Lower leg skin (tissue), 3 donors: ENCODE data around the gene PDE4DIP.
"Not testable (repeated sequence)": the region's sequence is repeated elsewhere in the genome, so short reads cannot be mapped to it uniquely, and the experiment has no call there.

Source experiments
- POLR2A ChIP-seq, 2 donors: fragments of 450-650 bp; IDR thresholded peaks; one replicate each; pipeline ENCODE4 v1.6.1; 2016 to 2017; ENCODE audit warnings: antibody characterized with exemption in 2 of 2, mild to moderate bottlenecking in 1 of 2, moderate library complexity in 1 of 2
- TF ChIP-seq, protein P1 (sequence below), 3 donors: fragments of 450-650 bp; IDR thresholded peaks; one replicate each; pipeline ENCODE4 v1.5.1; 2016; ENCODE audit warnings: antibody characterized with exemption in 3 of 3, mild to moderate bottlenecking in 3 of 3, moderate library complexity in 2 of 3

DNA sequence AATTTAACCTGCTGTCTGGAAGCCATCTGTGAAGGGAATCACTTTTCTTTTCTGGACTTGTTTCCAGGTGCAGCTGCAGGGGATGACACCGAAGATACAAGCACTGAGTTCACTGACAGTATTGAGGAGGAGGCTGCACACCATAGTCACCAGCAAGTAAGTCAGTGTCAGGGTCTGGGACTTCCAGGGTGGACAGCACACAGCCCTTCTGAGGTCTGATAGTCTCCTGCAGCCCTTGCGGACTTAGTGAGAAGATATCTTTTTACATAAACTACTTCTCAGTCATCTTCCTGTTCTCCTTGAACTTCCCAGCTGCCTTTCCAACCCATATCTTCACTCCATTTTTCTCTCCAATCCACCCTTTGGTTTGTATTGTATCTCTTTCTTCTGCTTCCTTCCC is 147.6 kb downstream of the PDE4DIP start:
- TF ChIP-seq, protein P1, sequence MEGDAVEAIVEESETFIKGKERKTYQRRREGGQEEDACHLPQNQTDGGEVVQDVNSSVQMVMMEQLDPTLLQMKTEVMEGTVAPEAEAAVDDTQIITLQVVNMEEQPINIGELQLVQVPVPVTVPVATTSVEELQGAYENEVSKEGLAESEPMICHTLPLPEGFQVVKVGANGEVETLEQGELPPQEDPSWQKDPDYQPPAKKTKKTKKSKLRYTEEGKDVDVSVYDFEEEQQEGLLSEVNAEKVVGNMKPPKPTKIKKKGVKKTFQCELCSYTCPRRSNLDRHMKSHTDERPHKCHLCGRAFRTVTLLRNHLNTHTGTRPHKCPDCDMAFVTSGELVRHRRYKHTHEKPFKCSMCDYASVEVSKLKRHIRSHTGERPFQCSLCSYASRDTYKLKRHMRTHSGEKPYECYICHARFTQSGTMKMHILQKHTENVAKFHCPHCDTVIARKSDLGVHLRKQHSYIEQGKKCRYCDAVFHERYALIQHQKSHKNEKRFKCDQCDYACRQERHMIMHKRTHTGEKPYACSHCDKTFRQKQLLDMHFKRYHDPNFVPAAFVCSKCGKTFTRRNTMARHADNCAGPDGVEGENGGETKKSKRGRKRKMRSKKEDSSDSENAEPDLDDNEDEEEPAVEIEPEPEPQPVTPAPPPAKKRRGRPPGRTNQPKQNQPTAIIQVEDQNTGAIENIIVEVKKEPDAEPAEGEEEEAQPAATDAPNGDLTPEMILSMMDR (IDR thresholded peaks at IDR 0.05) = not testable (repeated sequence)
- TF ChIP-seq POLR2A (IDR thresholded peaks at IDR 0.05) = not testable (repeated sequence)
